ENCODE data around the gene PMIS2. TPM values are rescaled to one million over a fixed set of nuclear protein-coding genes. Genes with fewer than 3 reads are reported as not detected.
A peak's percentile ranks its signal among the peaks of the same experiment; 100 is the strongest.

Gene PMIS2
- total RNA-seq, 1 donor from 2014 or later = not detected

DNA sequence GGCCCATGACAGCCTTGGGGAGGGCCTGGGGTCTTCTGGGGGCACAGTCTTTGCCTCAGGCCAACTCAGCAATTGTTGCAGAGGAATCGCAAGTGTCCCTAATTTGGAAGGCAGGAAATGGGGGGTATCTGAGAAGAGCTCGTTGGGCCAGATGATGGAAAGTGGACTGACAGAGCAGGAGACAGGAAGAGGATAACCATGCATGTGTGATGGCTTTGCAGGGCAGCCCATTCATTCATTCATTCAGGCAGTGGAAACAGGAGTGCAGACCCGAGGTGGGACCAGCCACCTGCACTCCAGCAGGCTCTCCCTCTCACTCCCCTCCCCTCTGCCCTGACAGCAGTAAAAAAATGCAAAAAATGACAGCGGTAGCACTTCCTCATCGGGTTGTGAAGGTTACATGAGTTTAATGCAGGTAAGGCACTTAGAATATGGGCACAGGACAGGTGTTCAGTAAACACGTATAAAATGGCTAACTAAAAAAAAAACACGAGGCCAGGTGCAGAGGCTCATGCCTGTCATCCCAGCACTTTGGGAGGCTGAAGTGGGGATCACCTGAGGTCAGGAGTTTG lies 45.5 kb upstream of the PMIS2 start:
- DNase-seq (ENCODE audit: low read depth) (no peak), FAIRE-seq (no peak)
- no peaks in the 10 kb centered on the region for H3K27me3 Mint-ChIP-seq (ENCODE audit: low read depth, unreplicated experiment)
- Histone ChIP-seq H3K4me1 (ENCODE audit: insufficient read depth, low read length) (peaks cover 6% of the 10 kb centered on the region), H3K36me3 (ENCODE audit: insufficient read depth, low read length) (no peaks in the 10 kb centered on the region), H2AFZ (ENCODE audit: low read depth, low read length) (no peak overlapping the region), H3K9ac (ENCODE audit: low read length) (no peak overlapping the region), H3K9me3 (ENCODE audit: insufficient read depth, low read depth, low read length) (no peaks in the 10 kb centered on the region), H3K27ac (ENCODE audit: low read depth, low read length) (no peak overlapping the region), H4K20me1 (ENCODE audit: insufficient read depth, low read length) (no peaks in the 10 kb centered on the region), H3K4me3 (ENCODE audit: insufficient read depth, low read depth, low read length) (no peak overlapping the region), H3K27me3 (ENCODE audit: insufficient read depth, low read length) (no peaks in the 10 kb centered on the region), H3K4me2 (ENCODE audit: low read length) (no peak overlapping the region), H3K79me2 (ENCODE audit: insufficient read depth, low read length) (peaks cover 18% of the 10 kb centered on the region)
- H3K9me3 Mint-ChIP-seq (ENCODE audit: unreplicated experiment) = no peaks in the 10 kb centered on the region
- no peak overlapping the region for H3K4me3 Mint-ChIP-seq (ENCODE audit: unreplicated experiment)
- H3K4me1 Mint-ChIP-seq (ENCODE audit: low read depth, unreplicated experiment) = peaks cover 3% of the 10 kb centered on the region
- peaks cover 18% of the 10 kb centered on the region for H3K36me3 Mint-ChIP-seq (ENCODE audit: low read depth, unreplicated experiment)
- TF ChIP-seq CTCF (IDR thresholded peaks at IDR 0.05; ENCODE audit: insufficient read depth, low read depth, low read length) (no peak), EZH2 (IDR thresholded peaks at IDR 0.05; ENCODE audit: insufficient read depth, low read length) (no peak)
- H3K27ac Mint-ChIP-seq (ENCODE audit: unreplicated experiment) = no peak overlapping the region

DNA sequence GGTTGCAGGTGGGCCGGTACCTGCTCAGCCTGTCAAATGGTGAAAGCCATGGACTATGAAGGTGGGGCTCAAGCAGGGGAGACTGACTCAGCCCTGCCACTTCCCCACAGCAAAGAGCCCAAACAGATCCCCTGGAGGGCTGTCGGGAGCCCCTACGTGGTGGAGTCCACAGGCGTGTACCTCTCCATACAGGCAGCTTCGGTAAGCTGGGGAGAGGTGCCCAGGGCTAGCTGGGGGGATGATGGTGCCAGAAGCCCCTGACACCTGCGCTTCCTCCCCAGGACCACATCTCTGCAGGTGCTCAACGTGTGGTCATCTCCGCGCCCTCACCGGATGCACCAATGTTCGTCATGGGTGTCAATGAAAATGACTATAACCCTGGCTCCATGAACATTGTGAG lies 43.8 kb upstream of the PMIS2 start:
- no peaks in the 10 kb centered on the region for H3K27me3 Mint-ChIP-seq (ENCODE audit: low read depth, unreplicated experiment)
- H3K27ac ChIP-seq (ENCODE audit: low read depth, low read length) = no peak overlapping the region
- peaks cover 15% of the 10 kb centered on the region for H3K4me1 ChIP-seq (ENCODE audit: insufficient read depth, low read length)
- no peaks in the 10 kb centered on the region for H3K9me3 ChIP-seq (ENCODE audit: insufficient read depth, low read depth, low read length)
- no peak overlapping the region for H3K4me3 ChIP-seq (ENCODE audit: insufficient read depth, low read depth, low read length)
- no peak overlapping the region for H3K27ac Mint-ChIP-seq (ENCODE audit: unreplicated experiment)
- no peak overlapping the region for H2AFZ ChIP-seq (ENCODE audit: low read depth, low read length)
- peaks cover 22% of the 10 kb centered on the region for H3K36me3 Mint-ChIP-seq (ENCODE audit: low read depth, unreplicated experiment)
- H3K4me3 Mint-ChIP-seq (ENCODE audit: unreplicated experiment) = no peak overlapping the region
- peaks cover 4% of the 10 kb centered on the region for H4K20me1 ChIP-seq (ENCODE audit: insufficient read depth, low read length)
- no peak for FAIRE-seq
- H3K4me2 ChIP-seq (ENCODE audit: low read length) = no peak overlapping the region
- peaks cover 36% of the 10 kb centered on the region for H3K79me2 ChIP-seq (ENCODE audit: insufficient read depth, low read length)
- DNase-seq (ENCODE audit: low read depth) = no peak
- no peaks in the 10 kb centered on the region for H3K36me3 ChIP-seq (ENCODE audit: insufficient read depth, low read length)
- H3K4me1 Mint-ChIP-seq (ENCODE audit: low read depth, unreplicated experiment) = peaks cover 8% of the 10 kb centered on the region
- TF ChIP-seq EZH2 (IDR thresholded peaks at IDR 0.05; ENCODE audit: insufficient read depth, low read length) = no peak
- TF ChIP-seq CTCF (IDR thresholded peaks at IDR 0.05; ENCODE audit: insufficient read depth, low read depth, low read length) = no peak
- H3K27me3 ChIP-seq (ENCODE audit: insufficient read depth, low read length) = no peaks in the 10 kb centered on the region
- no peak overlapping the region for H3K9ac ChIP-seq (ENCODE audit: low read length)
- H3K9me3 Mint-ChIP-seq (ENCODE audit: unreplicated experiment) = no peaks in the 10 kb centered on the region

GRCh38 chr19:35543280-35544109 lies 42.5 kb upstream of the PMIS2 start:
- Histone ChIP-seq H3K27me3 (ENCODE audit: insufficient read depth, low read length) (no peaks in the 10 kb centered on the region), H3K4me3 (ENCODE audit: insufficient read depth, low read depth, low read length) (no peak overlapping the region), H3K9ac (ENCODE audit: low read length) (no peak overlapping the region), H3K4me1 (ENCODE audit: insufficient read depth, low read length) (peaks cover 15% of the 10 kb centered on the region), H3K27ac (ENCODE audit: low read depth, low read length) (no peak overlapping the region), H3K79me2 (ENCODE audit: insufficient read depth, low read length) (peaks cover 39% of the 10 kb centered on the region), H4K20me1 (ENCODE audit: insufficient read depth, low read length) (peaks cover 4% of the 10 kb centered on the region), H3K4me2 (ENCODE audit: low read length) (peak overlapping the region; percentile 98), H3K36me3 (ENCODE audit: insufficient read depth, low read length) (no peaks in the 10 kb centered on the region), H2AFZ (ENCODE audit: low read depth, low read length) (no peak overlapping the region), H3K9me3 (ENCODE audit: insufficient read depth, low read depth, low read length) (no peaks in the 10 kb centered on the region)
- Mint-ChIP-seq H3K27me3 (ENCODE audit: low read depth, unreplicated experiment) (no peaks in the 10 kb centered on the region), H3K9me3 (ENCODE audit: unreplicated experiment) (no peaks in the 10 kb centered on the region), H3K4me1 (ENCODE audit: low read depth, unreplicated experiment) (peaks cover 8% of the 10 kb centered on the region), H3K27ac (ENCODE audit: unreplicated experiment) (no peak overlapping the region), H3K36me3 (ENCODE audit: low read depth, unreplicated experiment) (peaks cover 23% of the 10 kb centered on the region), H3K4me3 (ENCODE audit: unreplicated experiment) (peak overlapping the region; percentile 57)
- no peak for DNase-seq (ENCODE audit: low read depth)
- TF ChIP-seq CTCF (IDR thresholded peaks at IDR 0.05; ENCODE audit: insufficient read depth, low read depth, low read length) (no peak), EZH2 (IDR thresholded peaks at IDR 0.05; ENCODE audit: insufficient read depth, low read length) (no peak)
- no peak for FAIRE-seq
